CD14-positive monocyte (primary cell): ENCODE results near the gene ZNF410. TPM values are rescaled to one million over a fixed set of nuclear protein-coding genes. Genes with fewer than 3 reads are reported as not detected.

Source experiments
- DNase-seq, 3 donors: peaks; one replicate each; pipeline ENCODE4 v3.0.0-alpha.2; 2011 to 2022
- H2AFZ ChIP-seq: 2 replicates; pipeline ENCODE4 v1.6.0; 2012; ENCODE audit warnings: mild to moderate bottlenecking, low read depth, low read length, inconsistent platforms; ENCODE audit not compliant: insufficient read depth, poor library complexity, severe bottlenecking
- H3K27ac ChIP-seq, 2 donors: 1 replicate in 1 of 2; 2 replicates in 1 of 2; pipeline ENCODE4 v1.5.1; 2012 to 2013; ENCODE audit warnings: low read length in 2 of 2, control low read depth in 1 of 2, inconsistent platforms in 1 of 2, low read depth in 1 of 2, mild to moderate bottlenecking in 1 of 2
- H3K27me3 ChIP-seq, 2 donors: one replicate each; pipeline versions ENCODE4 v1.6.0 to v1.6.1; 2011 to 2013; ENCODE audit warnings: low read length in 2 of 2; ENCODE audit not compliant: control insufficient read depth in 2 of 2, insufficient read depth in 2 of 2
- H3K36me3 ChIP-seq, 2 donors: replicated peaks in 1 of 2; 1 replicate in 1 of 2; 2 replicates in 1 of 2; pipeline versions ENCODE4 v1.5.1 to v1.6.1; 2012 to 2013; ENCODE audit warnings: low read length in 2 of 2, control low read depth in 1 of 2, inconsistent platforms in 1 of 2, mild to moderate bottlenecking in 1 of 2; ENCODE audit not compliant: insufficient read depth in 2 of 2, control insufficient read depth in 1 of 2
- H3K4me1 ChIP-seq, 2 donors: 1 replicate in 1 of 2; 2 replicates in 1 of 2; pipeline versions ENCODE4 v1.5.1 to v1.6.1; 2012 to 2013; ENCODE audit warnings: low read length in 2 of 2, control low read depth in 1 of 2, inconsistent platforms in 1 of 2, mild to moderate bottlenecking in 1 of 2, moderate library complexity in 1 of 2; ENCODE audit not compliant: insufficient read depth in 2 of 2, control insufficient read depth in 1 of 2
- H3K4me2 ChIP-seq: replicated peaks from 2 replicates; pipeline ENCODE3; 2012; ENCODE audit warnings: low read length, moderate library complexity, mild to moderate bottlenecking; ENCODE audit not compliant: poor library complexity, severe bottlenecking; ENCODE audit errors: extremely low read depth
- H3K4me3 ChIP-seq, 3 experiments: fragments of 200-600 bp in 1 of 3; sonication (generic) in 1 of 3; replicated peaks in 1 of 3; 1 replicate in 2 of 3; 2 replicates in 1 of 3; pipeline ENCODE4 v1.5.1; 2011 to 2013; ENCODE audit warnings: low read length in 3 of 3, mild to moderate bottlenecking in 3 of 3, control low read depth in 2 of 3, low read depth in 2 of 3, inconsistent platforms in 1 of 3, moderate library complexity in 1 of 3
- H3K79me2 ChIP-seq: 2 replicates; pipeline ENCODE4 v1.6.0; 2012; ENCODE audit warnings: mild to moderate bottlenecking, control low read depth, inconsistent platforms, low read length, moderate library complexity; ENCODE audit not compliant: insufficient read depth
- H3K9ac ChIP-seq: 2 replicates; pipeline ENCODE4 v1.6.0; 2017; ENCODE audit warnings: low read length, mild to moderate bottlenecking; ENCODE audit not compliant: insufficient read depth, poor library complexity, severe bottlenecking
- H3K9me3 ChIP-seq, 2 donors: replicated peaks in 1 of 2; 1 replicate in 1 of 2; 2 replicates in 1 of 2; pipeline versions ENCODE4 v1.5.1 to v1.6.1; 2012 to 2013; ENCODE audit warnings: low read length in 2 of 2, control low read depth in 1 of 2; ENCODE audit not compliant: control insufficient read depth in 1 of 2, insufficient read depth in 1 of 2
- H4K20me1 ChIP-seq: 2 replicates; pipeline ENCODE4 v1.6.0; 2012; ENCODE audit warnings: mild to moderate bottlenecking, low read length, control low read depth, moderate library complexity; ENCODE audit not compliant: insufficient read depth
- H3K27ac Mint-ChIP-seq, 7 donors: one replicate each; pipeline ENCODE4 v1.8.0; 2020; ENCODE audit warnings: mild to moderate bottlenecking in 7 of 7, mixed read lengths in 7 of 7, moderate library complexity in 6 of 7, inconsistent platforms in 2 of 7
- H3K27me3 Mint-ChIP-seq, 3 donors: one replicate each; pipeline ENCODE4 v1.8.0; 2021 to 2022; ENCODE audit warnings: low read depth in 3 of 3, mild to moderate bottlenecking in 3 of 3, mixed read lengths in 3 of 3, moderate library complexity in 3 of 3, inconsistent platforms in 1 of 3
- H3K36me3 Mint-ChIP-seq, 2 donors: one replicate each; pipeline ENCODE4 v1.8.0; 2020; ENCODE audit warnings: mixed read lengths in 2 of 2, inconsistent platforms in 1 of 2, mild to moderate bottlenecking in 1 of 2
- H3K4me1 Mint-ChIP-seq: one replicate; pipeline ENCODE4 v1.8.0; 2020; ENCODE audit warnings: mild to moderate bottlenecking, mixed read lengths
- H3K4me3 Mint-ChIP-seq, 2 donors: one replicate each; pipeline ENCODE4 v1.8.0; 2020; ENCODE audit warnings: mild to moderate bottlenecking in 2 of 2, mixed read lengths in 2 of 2, moderate library complexity in 1 of 2
- H3K9me3 Mint-ChIP-seq, 7 donors: one replicate each; pipeline ENCODE4 v1.8.0; 2020 to 2022; ENCODE audit warnings: mixed read lengths in 7 of 7, mild to moderate bottlenecking in 6 of 7, moderate library complexity in 6 of 7, inconsistent platforms in 2 of 7
- CTCF ChIP-seq: fragments of 200-600 bp; IDR thresholded peaks from one replicate; pipeline ENCODE4 v1.8.0; 2022; ENCODE audit warnings: antibody characterized with exemption, mild to moderate bottlenecking
- WGBS: methylation state at CpG from one replicate; pipeline ENCODE4 v1.1.5; 2013; ENCODE audit warnings: missing lambda C conversion rate; ENCODE audit not compliant: insufficient coverage; 5-methylcytosine and 5-hydroxymethylcytosine counted together
- intact Hi-C, 2 donors: fragments of 100-400 bp; cut with micrococcal nuclease; formaldehyde crosslinking; loops; one replicate each; pipeline versions ENCODE4 v1.15.0 to v1.15.1; 2023
- polyA plus RNA-seq, 3 donors: library from polyadenylated mRNA; depleted of rRNA in 1 of 3; unstranded in 2 of 3; stranded (reverse) in 1 of 3; fragments of 300-500 nt in 2 of 3; fragments of >200 nt in 1 of 3; fragmentation: Illumina TruSeq in 2 of 3; gene quantifications; 1 replicate in 2 of 3; 2 replicates in 1 of 3; pipeline ENCODE4 v1.2.3, GENCODE V29; 2012 to 2021

Gene ZNF410
- polyA plus RNA-seq, 3 donors = 20.4 to 53.3 (median 42.5) TPM

- WGBS = no CpG with 5 or more reads among the region's 1 CpG
Observed at GRCh38 chr14:73879027-73879426, 7.6 kb upstream of the ZNF410 start.

DNA sequence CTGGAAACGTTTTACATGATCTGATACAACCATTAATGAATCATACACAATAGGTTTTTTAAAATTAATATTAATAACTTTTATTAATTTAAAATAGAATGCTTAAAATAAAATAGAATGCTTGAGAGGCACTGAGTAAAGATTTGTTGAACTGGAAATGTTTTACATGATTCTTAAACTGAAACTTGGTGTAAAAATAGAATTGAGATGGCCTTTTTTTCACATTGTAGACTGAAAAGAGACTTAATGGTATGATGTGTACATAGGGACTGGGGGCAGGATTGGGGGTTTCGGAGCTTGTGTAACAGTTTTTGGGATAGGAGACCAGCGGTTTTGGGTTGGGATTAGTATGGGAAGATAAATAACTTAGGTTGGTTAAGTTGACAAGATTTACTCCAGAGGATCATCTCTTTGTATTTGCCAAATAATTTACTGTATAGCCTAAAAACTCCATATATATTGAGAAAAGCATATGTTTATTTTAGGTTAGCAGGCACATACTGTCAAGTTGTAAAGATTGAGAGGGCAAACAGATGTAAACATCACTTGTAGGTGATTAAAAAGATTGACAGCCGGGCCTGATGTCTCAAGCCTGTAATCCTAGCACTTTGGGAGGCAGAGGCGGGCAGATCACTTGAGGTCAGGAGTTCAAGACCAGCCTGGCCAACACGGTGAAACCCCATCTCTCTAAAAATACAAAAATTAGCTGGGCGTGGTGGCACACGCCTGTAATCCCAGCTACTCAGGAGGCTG, 2.0 kb upstream of the ZNF410 start:
- no peak overlapping the region for H3K4me2 ChIP-seq
- no peak for TF ChIP-seq CTCF
- intact Hi-C loops = loop anchor here in 1 of 2 donors (5.0 kb wide), 1 partner anchor 32 kb away; the partner anchor contains the start of gene PTGR2
- H3K4me1 ChIP-seq = peaks cover 19 to 25% of the 10 kb centered on the region in 2 donors
- no peak overlapping the region for H3K27ac ChIP-seq
- H3K4me3 Mint-ChIP-seq = no peak overlapping the region
- no CpG with 5 or more reads among the region's 8 CpGs for WGBS
- peaks cover 45% of the 10 kb centered on the region for H3K79me2 ChIP-seq
- H3K9me3 Mint-ChIP-seq = no peaks in the 10 kb centered on the region
- H3K36me3 Mint-ChIP-seq = no peaks in the 10 kb centered on the region
- no peak for DNase-seq
- peaks cover 31% of the 10 kb centered on the region for H3K4me1 Mint-ChIP-seq
- no peak overlapping the region for H2AFZ ChIP-seq
- H3K36me3 ChIP-seq = no peaks in the 10 kb centered on the region
- no peak overlapping the region for H3K4me3 ChIP-seq
- no peaks in the 10 kb centered on the region for H3K27me3 ChIP-seq
- peaks cover 14% of the 10 kb centered on the region for H4K20me1 ChIP-seq
- H3K9ac ChIP-seq = no peak overlapping the region
- peaks cover 0 to 2% (median 2%) of the 10 kb centered on the region in 3 donors for H3K27me3 Mint-ChIP-seq
- H3K27ac Mint-ChIP-seq = peak overlapping the region in 3 of 7 donors; percentile 21 to 49 (median 32)
- no peaks in the 10 kb centered on the region for H3K9me3 ChIP-seq

More at GRCh38 chr14:73879027-73879426, 7.6 kb upstream of the ZNF410 start:
- Mint-ChIP-seq H3K9me3 (no peaks in the 10 kb centered on the region), H3K4me3 (no peak overlapping the region), H3K27me3 (peaks cover 0 to 2% (median 2%) of the 10 kb centered on the region in 3 donors), H3K27ac (no peak overlapping the region), H3K36me3 (no peaks in the 10 kb centered on the region), H3K4me1 (no peaks in the 10 kb centered on the region)
- Histone ChIP-seq H3K4me3 (no peak overlapping the region), H3K27ac (no peak overlapping the region), H4K20me1 (no peaks in the 10 kb centered on the region), H3K9ac (no peak overlapping the region), H3K9me3 (no peaks in the 10 kb centered on the region), H3K36me3 (no peaks in the 10 kb centered on the region), H3K27me3 (no peaks in the 10 kb centered on the region), H3K4me1 (no peaks in the 10 kb centered on the region), H3K79me2 (no peaks in the 10 kb centered on the region), H2AFZ (no peak overlapping the region), H3K4me2 (no peak overlapping the region)
- no peak for DNase-seq
- intact Hi-C loops = no loop called here
- TF ChIP-seq CTCF = no peak
